ENCODE data around the gene KRTDAP.

- TF ChIP-seq POLR2A (IDR thresholded peaks at IDR 0.05) = no peak
- TF ChIP-seq CTCF (IDR thresholded peaks at IDR 0.05) = no peak
These were observed 8.8 kb upstream of the KRTDAP start for GRCh38 chr19:35498984-35499527.

All from thyroid gland (tissue), 4 donors.